HG03095 (cell line): Measurements from ENCODE around the gene REXO4.
A peak's percentile ranks its signal among the peaks of the same experiment; 100 is the strongest.

ENCODE experiments used
- ATAC-seq: cut with Tn5 transposase; IDR thresholded peaks from one replicate; pipeline ENCODE4 v1.9.1; 2021; ENCODE audit warnings: moderate library complexity; ENCODE audit not compliant: unreplicated experiment

The REXO4 gene

GRCh38 chr9:133417541-133418461, at the start of gene REXO4:
Gene REXO4 (minus strand): TSS chr9:133418010. CDS start chr9:133417844, 166 bp downstream.
- ATAC-seq: peak; percentile 65

- no peak for ATAC-seq
These were observed 49.3 kb upstream of the REXO4 start for GRCh38 chr9:133467101-133467500.

GRCh38 chr9:133465984-133466383, 48.2 kb upstream of the REXO4 start:
- no peak for ATAC-seq

GRCh38 chr9:133464638-133465037, 46.8 kb upstream of the REXO4 start:
- no peak for ATAC-seq

GRCh38 chr9:133463864-133464615, 46.2 kb upstream of the REXO4 start:
- no peak for ATAC-seq

GRCh38 chr9:133463234-133463863, 45.5 kb upstream of the REXO4 start:
- no peak for ATAC-seq

- no peak for ATAC-seq
These were observed 44.2 kb upstream of the REXO4 start for GRCh38 chr9:133461975-133462374.

GRCh38 chr9:133460405-133461175, 42.8 kb upstream of the REXO4 start:
- ATAC-seq: peak; percentile 15

- peak; percentile 64 for ATAC-seq
These were observed 41.9 kb upstream of the REXO4 start, which contains the start of gene CACFD1 for GRCh38 chr9:133459476-133460404. Gene CACFD1 (plus strand): TSS chr9:133459978. CDS start chr9:133460067, 89 bp downstream.

GRCh38 chr9:133458643-133459312, 41.0 kb upstream of the REXO4 start:
- ATAC-seq: no peak

GRCh38 chr9:133457748-133458147, 39.9 kb upstream of the REXO4 start:
- no peak for ATAC-seq

GRCh38 chr9:133457233-133457632, 39.4 kb upstream of the REXO4 start:
- no peak for ATAC-seq

GRCh38 chr9:133456409-133456808, 38.6 kb upstream of the REXO4 start:
- ATAC-seq: no peak

GRCh38 chr9:133455936-133456335, 38.1 kb upstream of the REXO4 start:
- ATAC-seq: no peak

- no peak for ATAC-seq
These were observed 37.3 kb upstream of the REXO4 start for GRCh38 chr9:133454943-133455673.

- ATAC-seq: no peak
These were observed 36.5 kb upstream of the REXO4 start for GRCh38 chr9:133454325-133454724.

- no peak for ATAC-seq
These were observed 35.8 kb upstream of the REXO4 start for GRCh38 chr9:133453651-133454050.

GRCh38 chr9:133452562-133452961, 34.8 kb upstream of the REXO4 start:
- ATAC-seq: no peak
